HT1080 (cell line): Measurements from ENCODE around the gene TMEM52B. TPM values are rescaled to one million over a fixed set of nuclear protein-coding genes. Genes with fewer than 3 reads are reported as not detected.
"Not testable (repeated sequence)": the region's sequence is repeated elsewhere in the genome, so short reads cannot be mapped to it uniquely, and the experiment has no call there.

Experiments
- DNase-seq: peaks from one replicate; pipeline ENCODE4 v3.0.0-alpha.2; 2015; ENCODE audit warnings: low read depth
- total RNA-seq: library from RNA; depleted of rRNA; stranded (reverse); fragments of >200 nt; shearing (Covaris generic); gene quantifications from 2 replicates; pipeline ENCODE4 v1.2.3, GENCODE V29; 2014

TMEM52B gene
- total RNA-seq, 1 experiment from 2014 or later = not detected

DNA sequence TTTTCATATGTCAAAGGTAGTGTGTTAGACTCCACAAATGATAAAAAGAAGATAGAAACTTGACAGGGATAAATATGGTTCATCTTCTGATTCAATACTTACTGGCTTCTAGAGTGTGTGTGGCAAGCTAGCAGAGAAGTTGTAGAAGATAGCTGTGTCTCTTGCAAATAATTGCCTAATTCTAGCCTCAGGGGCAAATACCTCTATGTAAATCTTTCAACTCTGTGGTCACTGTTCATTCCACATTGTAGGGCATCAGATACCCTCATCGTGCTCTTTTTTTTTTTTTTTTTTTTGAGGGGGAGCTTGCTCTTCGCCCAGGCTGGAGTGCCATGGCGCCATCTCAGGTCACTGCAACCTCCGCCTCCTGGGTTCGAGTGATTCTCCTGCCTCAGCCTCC lies 8.6 kb upstream of the TMEM52B start:
- no peak for DNase-seq

DNA sequence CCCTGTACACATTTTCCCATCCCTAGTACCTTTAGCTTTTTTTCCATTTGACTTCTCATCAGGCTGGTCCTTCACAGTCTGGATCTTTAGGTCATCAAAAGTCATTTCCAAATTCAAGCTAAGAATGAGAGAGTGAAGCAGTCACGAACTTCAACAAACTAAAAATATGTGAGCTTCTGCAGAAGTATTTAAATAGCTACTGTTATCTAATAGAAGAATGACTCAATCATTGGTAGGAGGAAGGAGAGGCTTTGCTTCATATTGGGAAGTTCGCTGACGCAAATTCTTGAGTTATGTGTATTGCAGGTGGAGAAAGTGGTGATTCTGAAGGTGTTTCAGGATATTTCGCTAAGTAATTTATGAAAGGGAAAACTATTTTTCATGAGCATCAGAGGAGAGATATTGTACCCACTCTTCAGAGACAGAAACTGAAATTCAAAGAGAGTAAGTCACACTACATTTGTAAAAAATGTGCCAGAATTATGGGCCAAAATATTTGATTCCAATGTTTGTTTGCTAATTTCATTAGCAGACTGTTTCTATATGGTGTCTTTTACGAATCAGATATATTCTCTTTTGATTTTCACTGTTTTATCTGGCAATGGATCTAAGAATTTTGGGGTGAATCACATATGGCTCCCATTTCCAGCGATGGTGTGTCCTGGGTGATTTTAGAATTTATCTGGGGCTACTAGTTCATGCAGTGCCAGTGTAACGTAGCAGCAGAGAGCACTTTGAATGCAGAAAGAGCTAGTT lies 6.7 kb upstream of the TMEM52B start, which contains the start of gene OLR1:
Gene OLR1 (minus strand): TSS at position 160 of the 756 bp plus-strand sequence. CDS start 55 bp downstream, at position 105.
- DNase-seq = no peak

DNA sequence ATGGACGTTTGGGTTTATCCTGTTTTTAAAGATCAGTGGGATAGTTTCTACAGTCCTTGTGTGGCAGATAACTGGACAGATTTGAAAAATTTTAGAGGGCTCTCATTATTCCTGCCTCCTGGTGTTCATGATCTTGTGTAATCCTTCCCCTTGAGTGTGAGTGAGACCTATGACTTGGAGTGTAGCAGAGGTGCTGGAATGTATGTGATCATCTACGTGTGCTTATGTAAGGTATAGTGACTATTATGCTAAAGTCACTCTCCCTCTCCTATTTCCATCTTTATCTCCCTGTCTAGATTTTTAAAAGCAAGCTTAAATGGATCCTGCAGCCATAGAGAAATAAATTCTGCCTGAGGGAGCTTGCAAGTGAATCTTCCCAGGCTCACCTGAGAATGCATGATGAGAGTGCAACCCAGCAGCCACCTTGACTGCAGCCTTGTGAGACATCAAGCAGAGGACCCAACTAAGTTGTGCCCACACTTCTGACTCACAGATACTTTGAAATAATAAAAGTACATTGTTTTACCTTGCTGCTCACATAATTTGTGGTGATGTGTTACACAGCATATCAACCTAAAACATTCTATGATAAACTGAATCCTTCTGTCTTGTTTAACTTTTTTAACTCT lies 3.7 kb upstream of the TMEM52B start:
- DNase-seq = no peak

DNA sequence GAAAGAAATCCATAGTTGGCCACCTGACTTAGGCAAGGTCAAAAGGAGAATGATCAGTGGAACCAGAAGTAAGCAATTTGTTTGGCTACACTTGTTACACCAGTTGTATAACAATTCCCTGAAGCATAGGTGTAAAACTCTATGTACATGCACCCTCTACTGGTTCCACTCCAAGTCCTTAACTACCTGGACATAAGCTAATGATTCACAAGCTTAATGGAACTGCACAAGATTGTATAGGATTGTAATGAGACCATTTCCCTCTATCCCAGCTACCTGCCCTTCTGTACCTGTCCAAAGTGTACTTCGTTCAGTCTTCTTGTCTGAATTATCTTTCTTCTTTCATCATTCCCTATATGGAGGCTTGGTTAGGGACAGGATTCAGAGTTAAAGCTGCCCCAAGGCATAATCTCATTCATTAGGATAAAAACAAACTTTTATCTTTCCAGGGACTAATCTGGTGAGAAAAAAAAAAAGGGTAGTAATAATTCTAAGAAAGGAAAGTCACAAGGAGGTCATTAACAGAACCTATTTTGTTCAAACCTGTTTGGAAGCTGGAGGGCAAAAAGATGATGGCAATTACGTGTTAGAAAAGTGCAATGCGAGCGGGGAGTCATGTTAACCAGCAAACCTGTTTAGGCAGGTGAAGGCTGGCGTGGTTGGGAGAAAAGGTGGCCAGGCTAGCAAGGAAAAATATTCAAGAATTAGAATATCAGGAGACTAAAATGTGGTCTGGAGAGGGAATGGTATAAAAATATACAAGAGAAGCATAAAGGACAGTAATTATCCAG lies 2.8 kb upstream of the TMEM52B start:
- no peak for DNase-seq

DNA sequence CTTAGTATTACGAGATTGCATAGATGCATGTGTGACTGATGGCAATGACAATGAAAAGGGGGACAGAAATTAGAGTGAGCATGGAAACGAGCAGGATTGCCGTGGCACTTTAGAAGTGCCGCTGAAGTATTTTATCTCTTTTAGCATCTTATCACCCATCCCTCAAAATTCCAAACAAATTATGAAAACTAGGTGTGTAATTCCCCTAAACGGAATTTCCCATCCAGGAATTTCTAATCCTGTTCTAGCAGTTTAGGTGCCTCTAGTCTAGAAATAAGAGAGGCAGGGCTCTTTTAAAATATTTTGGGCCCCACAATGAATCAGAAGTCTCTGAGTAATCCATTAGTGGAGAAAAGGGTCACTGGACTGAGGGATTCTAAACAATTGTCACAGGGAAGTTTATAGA lies 947 bp downstream of the TMEM52B start:
- DNase-seq = no peak

DNA sequence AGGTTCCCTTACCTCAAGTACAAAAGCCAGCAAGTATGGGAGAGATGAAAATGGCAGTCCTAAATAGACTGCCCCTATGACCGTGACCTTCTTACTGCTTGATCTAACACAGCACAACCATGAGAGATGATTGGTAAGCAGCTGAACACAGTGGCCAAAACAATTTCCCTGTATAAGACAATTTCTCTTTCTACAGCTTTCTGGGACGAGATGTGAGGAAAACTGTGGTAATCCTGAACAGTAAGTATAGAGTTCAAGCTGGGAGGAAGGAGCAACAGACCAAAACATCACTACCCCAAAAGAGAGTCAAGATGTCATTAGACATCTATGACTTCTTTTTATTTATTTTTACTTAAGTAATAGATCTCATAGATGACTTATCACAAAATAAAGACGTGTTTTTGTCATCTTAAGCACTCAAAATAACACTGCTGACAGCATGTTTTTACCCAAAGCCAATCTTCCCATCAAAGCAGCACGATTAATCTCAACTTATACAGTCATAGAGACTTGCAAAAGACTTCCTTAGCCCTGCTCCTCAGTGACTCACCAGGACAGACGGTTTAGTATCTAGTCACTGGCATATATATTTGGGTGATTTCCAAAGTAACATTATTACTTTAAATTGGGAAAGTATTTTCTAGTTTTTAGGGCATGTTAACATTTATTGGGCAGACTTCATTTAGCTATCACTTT lies 3.7 kb downstream of the TMEM52B start:
- DNase-seq = peak; percentile 24

DNA sequence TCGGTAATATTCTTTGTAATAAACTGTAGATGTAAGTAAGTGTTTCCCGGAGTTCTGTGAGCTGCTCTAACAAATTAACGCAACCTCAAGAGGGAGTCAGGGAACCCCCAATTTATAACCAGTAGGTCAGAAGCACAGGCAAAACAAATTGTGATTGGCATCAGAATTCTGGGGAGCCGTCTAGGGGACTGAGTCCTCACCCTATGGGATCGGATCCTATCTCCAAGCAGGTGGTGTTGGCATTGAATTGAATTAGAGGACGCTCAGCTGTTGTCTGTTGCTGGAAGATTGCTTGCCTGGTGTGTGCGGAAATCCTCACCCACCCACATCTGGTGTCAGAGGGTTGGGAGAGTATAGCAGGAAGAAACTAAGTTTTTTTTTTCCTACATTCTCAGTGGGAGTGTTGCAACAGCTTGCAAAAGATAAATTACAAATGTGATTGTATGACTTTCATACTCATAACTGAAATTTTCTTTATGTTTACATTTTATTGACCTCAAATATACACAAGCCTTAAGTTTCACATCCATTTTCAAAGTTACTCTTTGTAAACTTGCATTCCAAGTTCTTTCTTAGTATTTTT lies 5.5 kb downstream of the TMEM52B start:
- no peak for DNase-seq

DNA sequence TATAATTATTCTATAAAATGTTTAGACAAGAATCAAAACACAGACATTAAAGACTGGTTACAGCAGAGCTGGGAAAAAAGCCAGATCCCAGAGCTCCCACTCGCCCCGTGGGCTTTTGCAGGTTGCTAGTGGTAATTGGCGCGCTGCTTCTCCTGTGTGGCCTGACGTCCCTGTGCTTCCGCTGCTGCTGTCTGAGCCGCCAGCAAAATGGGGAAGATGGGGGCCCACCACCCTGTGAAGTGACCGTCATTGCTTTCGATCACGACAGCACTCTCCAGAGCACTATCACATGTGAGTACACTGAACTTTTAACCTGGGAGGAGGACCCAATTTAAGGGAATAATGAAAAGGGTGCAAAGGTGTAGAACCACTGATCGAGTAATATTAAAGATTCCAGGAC lies 7.5 kb downstream of the TMEM52B start:
- no peak for DNase-seq

DNA sequence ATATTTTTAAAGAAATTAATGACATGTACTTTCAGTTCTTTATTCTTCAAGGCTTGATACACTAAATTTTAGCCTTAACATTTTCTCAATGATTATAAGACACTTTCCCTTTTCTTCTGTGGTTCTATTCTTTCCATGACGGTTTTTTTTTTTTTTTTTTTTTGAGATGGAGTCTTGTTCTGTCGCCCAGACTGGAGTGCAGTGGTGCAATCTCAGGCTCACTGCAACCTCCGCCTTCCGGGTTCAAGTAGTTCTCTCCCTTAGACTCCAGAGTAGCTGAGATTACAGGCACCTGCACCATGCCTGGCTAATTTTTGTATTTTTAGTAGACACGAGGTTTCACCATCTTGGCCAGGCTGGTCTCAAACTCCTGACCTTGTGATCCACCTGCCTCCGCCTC lies 8.1 kb downstream of the TMEM52B start:
- not testable (repeated sequence) for DNase-seq

DNA sequence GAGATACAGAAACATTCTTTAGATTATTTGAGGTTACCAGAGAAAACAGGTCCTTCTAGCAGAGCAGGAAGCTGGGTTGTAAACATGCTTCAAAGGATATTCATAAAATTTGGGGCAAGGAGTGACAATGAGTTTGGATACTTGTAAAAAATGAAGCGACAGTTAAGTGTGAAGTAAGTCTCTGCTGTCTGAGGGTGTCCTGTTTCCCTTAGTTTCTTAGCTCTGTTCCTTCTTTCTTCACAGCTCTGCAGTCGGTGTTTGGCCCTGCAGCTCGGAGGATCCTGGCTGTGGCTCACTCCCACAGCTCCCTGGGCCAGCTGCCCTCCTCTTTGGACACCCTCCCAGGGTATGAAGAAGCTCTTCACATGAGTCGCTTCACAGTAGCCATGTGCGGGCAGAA lies 10.8 kb downstream of the TMEM52B start:
- DNase-seq = no peak

DNA sequence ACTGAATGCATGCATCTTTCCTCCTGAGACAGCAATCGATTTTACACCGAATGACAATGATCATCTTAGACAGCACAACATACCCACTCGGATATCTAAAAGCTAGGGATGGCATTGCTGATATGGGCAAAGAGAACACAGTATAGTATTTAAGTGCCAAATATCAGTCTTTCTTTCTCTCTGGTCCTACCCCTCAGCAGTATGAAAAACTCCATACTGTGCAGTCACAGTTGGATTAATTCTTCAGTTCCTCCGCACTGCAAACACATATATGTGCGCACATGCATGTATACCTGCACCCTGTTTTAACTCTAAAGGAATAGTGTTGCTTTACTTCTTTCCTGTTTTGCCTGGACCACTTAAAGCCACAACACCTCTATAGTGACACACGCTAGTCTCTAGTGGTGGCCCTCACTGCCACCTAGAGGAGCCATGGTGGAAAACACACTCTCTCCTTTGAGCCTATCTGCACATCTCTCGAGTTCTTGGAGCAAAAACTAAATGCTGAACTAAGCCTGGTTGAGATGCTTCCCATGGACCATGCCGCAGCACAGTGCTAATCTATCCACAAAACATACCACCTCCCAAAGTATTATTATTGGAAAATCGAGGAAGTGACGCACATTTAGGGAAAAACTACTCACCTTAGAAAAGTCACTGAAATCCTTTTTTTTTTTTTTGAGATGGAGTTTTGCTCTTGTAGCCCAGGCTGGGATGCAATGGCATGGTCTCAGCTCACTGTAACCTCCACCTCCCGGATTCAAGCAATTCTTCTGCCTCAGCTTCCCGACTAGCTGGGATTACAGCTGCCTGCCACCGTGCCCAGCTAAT lies 11.9 kb downstream of the TMEM52B start:
- DNase-seq = peak; percentile 53

DNA sequence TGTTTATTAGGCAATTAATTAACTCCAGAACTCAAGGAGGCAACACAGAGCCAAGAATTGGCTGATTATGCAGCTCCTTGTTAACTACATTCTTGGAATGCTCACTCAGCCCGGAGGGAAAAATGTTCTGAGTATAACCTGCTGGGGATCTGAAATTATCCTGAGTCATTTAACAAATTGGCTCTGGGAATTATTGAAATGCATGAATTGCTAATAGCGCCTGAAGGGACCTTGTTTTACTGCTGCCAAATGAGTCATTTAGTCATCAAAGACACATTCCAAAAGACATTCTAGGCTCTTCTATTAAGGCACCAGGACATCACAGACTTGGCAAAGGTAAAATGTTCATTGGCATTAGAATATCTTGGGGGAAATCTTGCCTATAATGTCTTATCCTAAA lies 13.0 kb downstream of the TMEM52B start:
- peak; percentile 17 for DNase-seq

DNA sequence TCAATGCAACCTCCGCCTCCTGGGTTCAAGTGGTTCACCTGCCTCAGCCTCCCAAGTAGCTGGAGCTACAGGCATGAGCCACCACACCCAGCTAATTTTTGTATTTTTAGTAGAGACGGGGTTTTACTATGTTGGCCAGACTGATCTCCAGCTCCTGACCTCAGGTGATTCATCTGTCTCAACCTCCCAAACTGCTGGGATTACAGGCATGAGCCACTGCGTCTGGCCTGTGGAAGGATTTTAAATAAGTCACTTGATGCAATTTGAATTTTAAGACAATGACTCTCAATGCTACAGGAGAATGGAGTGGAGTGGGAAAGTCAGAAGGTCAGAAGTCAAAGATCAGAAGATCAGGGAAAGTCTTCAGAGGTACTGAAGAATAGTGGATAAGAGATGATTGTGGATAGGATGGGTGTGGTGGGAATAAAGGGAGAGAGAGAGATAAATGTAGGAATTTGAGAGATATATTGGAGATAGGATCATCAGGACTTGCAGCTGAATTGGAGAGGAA lies 15.4 kb downstream of the TMEM52B start:
- no peak for DNase-seq

DNA sequence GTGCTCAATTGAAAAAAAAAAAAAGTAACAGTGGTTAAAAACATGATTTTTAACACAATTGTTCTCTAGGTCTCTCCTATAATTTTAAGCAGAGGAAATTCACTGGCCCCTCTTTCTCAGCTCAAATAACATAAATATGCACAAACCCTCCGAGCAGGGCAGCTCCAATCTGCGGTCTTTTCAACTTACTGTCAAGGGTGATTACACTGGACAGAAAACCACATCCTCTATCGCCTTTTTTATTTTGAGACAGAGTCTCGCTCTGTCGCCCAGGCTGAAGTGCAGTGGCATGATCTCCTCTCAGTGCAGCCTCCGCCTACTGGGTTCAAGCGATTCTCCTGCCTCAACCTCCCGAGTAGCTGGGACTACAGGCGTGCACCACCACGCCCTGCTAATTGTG lies 17.4 kb downstream of the TMEM52B start:
- DNase-seq = no peak

DNA sequence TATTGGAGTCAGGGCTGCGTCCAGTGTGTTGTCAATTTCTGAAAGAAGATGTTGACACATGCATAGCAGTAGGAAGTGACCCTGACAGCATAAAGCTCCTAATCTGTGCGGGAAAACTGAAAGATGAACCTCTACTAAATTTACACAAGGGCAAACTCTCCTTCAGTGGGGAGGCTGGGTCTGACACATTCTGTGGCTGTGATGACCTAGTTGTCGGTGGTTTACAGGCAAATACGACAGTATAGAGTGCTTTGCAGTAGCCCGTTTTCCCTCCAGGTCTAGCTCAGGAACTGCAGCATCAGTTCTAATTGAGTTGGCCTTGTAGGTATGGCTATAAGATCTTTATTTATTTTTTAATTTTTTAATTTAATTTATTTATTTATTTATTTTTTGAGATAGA lies 19.0 kb downstream of the TMEM52B start:
- DNase-seq = no peak

DNA sequence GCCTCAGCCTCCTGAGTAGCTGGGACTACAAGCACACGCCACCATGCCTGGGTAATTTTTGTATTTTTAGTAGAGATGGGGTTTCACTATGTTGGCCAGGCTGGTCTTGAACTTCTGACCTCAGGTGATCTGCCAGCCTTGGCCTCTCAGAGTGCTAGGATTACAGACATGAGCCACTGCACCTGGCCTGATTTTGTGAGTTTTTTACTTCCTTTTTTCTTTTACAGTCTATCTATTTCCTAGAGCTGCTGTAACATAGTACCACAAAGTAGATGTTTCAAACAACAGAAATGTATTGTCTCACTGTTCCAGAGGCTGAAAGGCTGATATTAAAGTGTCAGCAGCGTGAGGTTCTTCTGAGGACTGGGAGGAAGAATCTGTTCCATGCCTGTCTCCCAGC lies 25.7 kb downstream of the TMEM52B start:
- not testable (repeated sequence) for DNase-seq

DNA sequence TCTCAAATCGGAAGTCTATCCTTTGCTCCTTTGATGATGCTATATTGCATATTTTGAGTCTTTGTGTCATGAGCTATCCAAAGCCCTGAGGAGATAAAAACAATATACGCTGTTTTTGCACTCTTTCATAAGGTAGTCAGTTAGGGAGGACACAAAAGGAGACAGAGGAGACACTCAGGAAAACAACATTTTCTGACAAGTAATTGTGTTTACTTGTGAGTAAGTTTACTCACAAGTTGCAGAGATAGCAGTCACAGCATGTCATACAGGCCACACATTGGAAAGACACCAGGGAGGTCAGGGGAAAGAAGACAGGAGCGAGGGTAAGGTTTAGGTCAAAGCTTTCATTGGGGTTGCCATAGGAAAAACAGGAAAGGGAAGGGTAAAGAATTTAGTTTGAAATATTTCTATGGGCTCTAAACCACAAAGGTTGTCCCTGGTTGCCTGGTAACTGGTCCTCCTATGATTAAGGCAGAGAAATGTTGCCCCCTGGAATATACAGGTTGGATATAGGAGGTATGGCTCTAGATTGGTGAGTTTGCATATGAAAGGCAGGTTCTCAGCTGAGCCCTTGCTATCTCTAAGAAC lies 26.5 kb downstream of the TMEM52B start:
- peak; percentile 17 for DNase-seq

DNA sequence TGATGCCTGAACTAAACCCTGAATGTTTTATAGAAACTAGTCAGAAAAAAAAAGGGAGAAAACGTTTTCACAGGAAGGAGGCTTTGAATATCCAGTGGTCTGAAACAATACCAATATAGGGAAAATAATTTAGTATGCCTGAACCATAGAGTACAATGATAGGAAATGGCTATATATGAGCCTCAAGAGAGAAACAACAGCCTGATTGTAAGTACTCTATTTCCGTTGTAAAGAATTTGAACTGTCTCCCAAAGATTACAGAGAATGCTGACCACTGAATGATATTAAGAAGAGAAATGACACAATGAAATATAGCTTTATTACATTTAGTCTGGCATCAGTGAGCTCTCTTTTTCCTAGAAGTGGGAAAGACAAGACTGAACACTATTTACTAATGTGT lies 28.3 kb downstream of the TMEM52B start:
- no peak for DNase-seq

DNA sequence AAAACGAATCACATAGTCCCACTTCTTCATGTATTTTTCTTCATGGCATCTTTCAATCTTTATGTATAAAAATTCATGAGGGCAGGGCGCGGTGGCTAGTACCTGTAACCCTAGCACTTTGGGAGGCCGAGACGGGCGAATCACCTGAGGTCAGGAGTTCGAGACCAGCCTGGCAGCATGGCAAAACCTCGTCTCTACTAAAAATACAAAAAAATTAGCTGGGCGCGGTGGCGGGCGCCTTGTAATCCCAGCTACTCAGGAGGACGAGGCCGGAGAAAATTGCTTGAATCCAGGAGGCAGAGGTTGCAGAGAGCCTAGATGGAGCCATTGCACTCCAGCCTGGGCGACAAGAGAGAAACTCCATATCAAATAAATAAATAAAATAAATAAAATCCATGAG lies 31.4 kb downstream of the TMEM52B start:
- DNase-seq = no peak
